Measurements from ENCODE around the gene NPPC.

Gene NPPC

DNA sequence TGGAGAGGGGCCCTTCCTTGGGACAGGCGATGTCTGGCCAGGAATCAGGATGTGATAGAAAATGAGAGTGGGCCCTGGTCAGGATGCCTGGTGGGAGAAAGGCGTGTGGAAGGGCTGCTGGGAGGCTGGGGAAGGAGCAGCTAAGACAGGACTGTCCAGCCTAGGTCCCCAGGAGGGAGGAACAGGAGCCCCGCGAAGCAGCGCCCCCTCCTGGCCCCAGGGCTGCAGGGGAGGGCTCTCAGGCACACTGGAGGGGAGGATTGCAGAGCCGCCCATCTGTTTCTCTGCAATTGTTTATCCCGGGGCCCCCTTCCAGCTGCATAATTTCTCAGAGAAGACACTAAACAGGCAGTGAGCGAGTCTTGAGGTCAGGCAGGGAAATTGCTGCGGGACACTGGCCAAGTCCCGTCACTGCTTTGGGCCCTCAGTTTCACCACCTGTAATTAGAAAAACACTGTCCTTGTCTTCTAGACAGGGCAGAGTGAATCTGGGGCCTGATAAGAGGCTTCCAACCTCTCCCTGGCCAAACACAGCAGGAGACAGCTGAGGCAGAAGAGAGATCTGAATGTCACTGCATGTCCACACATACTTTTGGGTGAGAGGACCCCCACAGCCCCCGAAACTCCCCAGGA lies 3.9 kb upstream of the NPPC start:
- H3K9me3 ChIP-seq (ENCODE audit: insufficient read depth, low read length), result peaks cover 12% of the 10 kb centered on the region; the same call in 1 of the 2 replicates
- H3K36me3 ChIP-seq (ENCODE audit: insufficient read depth, insufficient read length, low read length), result no peaks in the 10 kb centered on the region
- DNase-seq (ENCODE audit: low read depth, low spot score), result no peak
- H3K4me1 ChIP-seq (ENCODE audit: insufficient read depth, insufficient read length), result peaks cover 8% of the 10 kb centered on the region
- H3K27me3 ChIP-seq (ENCODE audit: insufficient read depth, insufficient read length), result peaks cover 32% of the 10 kb centered on the region
- no peak overlapping the region for H3K9ac ChIP-seq (ENCODE audit: insufficient read length, low read depth)
- no peak overlapping the region for H3K4me3 ChIP-seq (ENCODE audit: insufficient read length, low read depth)
- TF ChIP-seq YY1 (IDR thresholded peaks at IDR 0.05; ENCODE audit: insufficient read depth, insufficient read length) (no peak), ZNF274 (IDR thresholded peaks at IDR 0.05; ENCODE audit: low read depth, low read length) (no peak), SUZ12 (IDR thresholded peaks at IDR 0.05; ENCODE audit: extremely low read depth, insufficient read depth, insufficient read length) (no peak)

DNA sequence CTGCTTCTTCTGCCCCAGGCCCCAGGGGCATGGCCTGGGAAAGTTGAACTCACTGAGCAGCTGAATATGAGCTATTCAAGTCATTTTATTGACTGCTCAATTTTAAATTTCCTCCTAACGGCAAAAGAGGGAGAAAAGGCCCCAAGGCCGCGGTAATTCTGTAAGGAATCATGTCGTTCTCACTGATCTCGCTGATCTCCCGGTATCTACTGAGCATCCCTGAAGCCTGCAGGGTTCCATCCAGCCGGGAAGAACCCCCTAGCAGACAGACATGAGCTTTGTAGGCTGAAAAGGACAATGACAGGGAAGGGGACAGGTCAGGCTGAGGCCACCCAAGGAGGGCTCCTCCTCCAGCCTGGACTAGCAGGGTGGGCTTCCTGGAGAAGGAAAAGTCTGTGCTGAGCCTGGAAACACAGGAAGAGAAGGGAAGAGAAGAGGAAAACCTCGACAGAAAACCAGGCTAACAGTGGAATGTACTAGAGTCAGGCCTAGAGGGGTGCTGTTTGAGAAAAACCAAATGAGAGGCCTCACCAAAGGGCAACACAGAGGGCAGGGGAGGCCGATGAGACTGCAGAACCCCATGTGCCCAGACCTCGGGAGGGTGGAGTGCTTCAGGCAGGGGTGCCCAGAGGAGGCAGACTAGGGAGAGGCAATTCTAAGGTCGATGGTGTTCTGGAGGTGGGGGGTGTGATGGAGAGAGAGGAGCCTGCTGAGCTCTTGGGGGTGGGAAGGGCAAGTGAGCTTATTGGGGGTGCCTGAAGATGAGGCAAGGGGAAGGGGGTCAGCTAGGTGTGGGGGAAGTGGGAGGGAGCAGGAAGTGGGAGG lies 2.9 kb upstream of the NPPC start:
- peaks cover 10% of the 10 kb centered on the region for H3K4me1 ChIP-seq (ENCODE audit: insufficient read depth, insufficient read length)
- TF ChIP-seq YY1 (IDR thresholded peaks at IDR 0.05; ENCODE audit: insufficient read depth, insufficient read length), result no peak
- TF ChIP-seq SUZ12 (IDR thresholded peaks at IDR 0.05; ENCODE audit: extremely low read depth, insufficient read depth, insufficient read length), result no peak
- TF ChIP-seq ZNF274 (IDR thresholded peaks at IDR 0.05; ENCODE audit: low read depth, low read length), result no peak
- H3K36me3 ChIP-seq (ENCODE audit: insufficient read depth, insufficient read length, low read length), result peaks cover 4% of the 10 kb centered on the region
- H3K27me3 ChIP-seq (ENCODE audit: insufficient read depth, insufficient read length), result peaks cover 38% of the 10 kb centered on the region
- DNase-seq (ENCODE audit: low read depth, low spot score), result no peak
- no peak overlapping the region for H3K4me3 ChIP-seq (ENCODE audit: insufficient read length, low read depth)
- H3K9ac ChIP-seq (ENCODE audit: insufficient read length, low read depth), result peak overlapping the region; percentile 27
- peaks cover 16% of the 10 kb centered on the region; the same call in 1 of the 2 replicates for H3K9me3 ChIP-seq (ENCODE audit: insufficient read depth, low read length)

DNA sequence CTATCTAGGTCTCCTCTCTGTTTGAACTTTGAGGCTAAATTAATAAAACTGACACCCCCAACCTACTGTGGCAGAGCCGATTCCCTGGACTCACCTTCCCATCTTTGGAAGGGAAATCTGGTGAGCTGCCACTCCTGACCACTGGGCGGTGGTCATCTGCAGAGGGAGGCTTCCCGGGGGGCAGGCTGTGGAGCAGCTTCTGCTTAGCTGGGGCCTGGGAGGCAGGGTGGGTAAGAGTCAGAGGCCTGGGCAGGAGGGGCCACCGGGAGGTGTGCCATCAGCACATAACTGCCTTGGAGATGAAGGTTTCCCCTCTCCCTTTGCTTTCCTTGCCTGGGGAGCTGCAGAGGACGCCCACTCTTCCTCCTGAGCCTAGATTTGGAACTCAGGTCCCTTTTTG lies 2.3 kb upstream of the NPPC start:
- Histone ChIP-seq H3K4me3 (ENCODE audit: insufficient read length, low read depth) (no peak overlapping the region), H3K9me3 (ENCODE audit: insufficient read depth, low read length) (peaks cover 16% of the 10 kb centered on the region; the same call in 1 of the 2 replicates), H3K36me3 (ENCODE audit: insufficient read depth, insufficient read length, low read length) (peaks cover 4% of the 10 kb centered on the region), H3K27me3 (ENCODE audit: insufficient read depth, insufficient read length) (peaks cover 38% of the 10 kb centered on the region), H3K9ac (ENCODE audit: insufficient read length, low read depth) (no peak overlapping the region), H3K4me1 (ENCODE audit: insufficient read depth, insufficient read length) (peaks cover 11% of the 10 kb centered on the region)
- TF ChIP-seq ZNF274 (IDR thresholded peaks at IDR 0.05; ENCODE audit: low read depth, low read length) (no peak), SUZ12 (IDR thresholded peaks at IDR 0.05; ENCODE audit: extremely low read depth, insufficient read depth, insufficient read length) (no peak), YY1 (IDR thresholded peaks at IDR 0.05; ENCODE audit: insufficient read depth, insufficient read length) (no peak)
- no peak for DNase-seq (ENCODE audit: low read depth, low spot score)

DNA sequence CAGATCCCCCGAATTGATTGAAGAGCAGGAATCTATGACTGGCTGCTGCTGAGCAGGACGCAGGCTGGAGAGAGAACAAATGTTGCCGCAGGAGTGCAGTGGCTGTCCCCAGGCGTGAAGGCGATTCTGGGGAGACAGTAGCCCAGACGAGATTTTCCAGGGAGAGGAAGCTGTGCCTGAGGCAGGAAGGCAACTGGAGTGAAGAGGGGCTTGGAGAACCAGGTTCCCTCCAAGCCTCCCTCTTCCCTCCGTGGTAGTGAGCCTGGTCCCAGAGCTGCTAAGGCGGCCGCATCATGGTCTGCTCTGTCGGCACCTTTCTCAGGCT lies 1.3 kb upstream of the NPPC start:
- no peak overlapping the region for H3K4me3 ChIP-seq (ENCODE audit: insufficient read length, low read depth)
- DNase-seq (ENCODE audit: low read depth, low spot score), result no peak
- H3K9me3 ChIP-seq (ENCODE audit: insufficient read depth, low read length), result peaks cover 16% of the 10 kb centered on the region; the same call in 1 of the 2 replicates
- peaks cover 11% of the 10 kb centered on the region for H3K4me1 ChIP-seq (ENCODE audit: insufficient read depth, insufficient read length)
- peaks cover 4% of the 10 kb centered on the region for H3K36me3 ChIP-seq (ENCODE audit: insufficient read depth, insufficient read length, low read length)
- no peak for TF ChIP-seq SUZ12 (IDR thresholded peaks at IDR 0.05; ENCODE audit: extremely low read depth, insufficient read depth, insufficient read length)
- TF ChIP-seq ZNF274 (IDR thresholded peaks at IDR 0.05; ENCODE audit: low read depth, low read length), result no peak
- TF ChIP-seq YY1 (IDR thresholded peaks at IDR 0.05; ENCODE audit: insufficient read depth, insufficient read length), result no peak
- H3K27me3 ChIP-seq (ENCODE audit: insufficient read depth, insufficient read length), result peaks cover 38% of the 10 kb centered on the region
- no peak overlapping the region for H3K9ac ChIP-seq (ENCODE audit: insufficient read length, low read depth)

- no peak overlapping the region for H3K9ac ChIP-seq (ENCODE audit: insufficient read length, low read depth)
- no peak for DNase-seq (ENCODE audit: low read depth, low spot score)
- H3K4me1 ChIP-seq (ENCODE audit: insufficient read depth, insufficient read length), result peaks cover 16% of the 10 kb centered on the region
- peaks cover 38% of the 10 kb centered on the region for H3K27me3 ChIP-seq (ENCODE audit: insufficient read depth, insufficient read length)
- H3K4me3 ChIP-seq (ENCODE audit: insufficient read length, low read depth), result peak overlapping the region; percentile 73
- peaks cover 4% of the 10 kb centered on the region for H3K36me3 ChIP-seq (ENCODE audit: insufficient read depth, insufficient read length, low read length)
- TF ChIP-seq ZNF274 (IDR thresholded peaks at IDR 0.05; ENCODE audit: low read depth, low read length) (no peak), SUZ12 (IDR thresholded peaks at IDR 0.05; ENCODE audit: extremely low read depth, insufficient read depth, insufficient read length) (no peak), YY1 (IDR thresholded peaks at IDR 0.05; ENCODE audit: insufficient read depth, insufficient read length) (no peak)
- peaks cover 16% of the 10 kb centered on the region; the same call in 1 of the 2 replicates for H3K9me3 ChIP-seq (ENCODE audit: insufficient read depth, low read length)
Observed at GRCh38 chr2:231926761-231927565, 767 bp upstream of the NPPC start.

DNA sequence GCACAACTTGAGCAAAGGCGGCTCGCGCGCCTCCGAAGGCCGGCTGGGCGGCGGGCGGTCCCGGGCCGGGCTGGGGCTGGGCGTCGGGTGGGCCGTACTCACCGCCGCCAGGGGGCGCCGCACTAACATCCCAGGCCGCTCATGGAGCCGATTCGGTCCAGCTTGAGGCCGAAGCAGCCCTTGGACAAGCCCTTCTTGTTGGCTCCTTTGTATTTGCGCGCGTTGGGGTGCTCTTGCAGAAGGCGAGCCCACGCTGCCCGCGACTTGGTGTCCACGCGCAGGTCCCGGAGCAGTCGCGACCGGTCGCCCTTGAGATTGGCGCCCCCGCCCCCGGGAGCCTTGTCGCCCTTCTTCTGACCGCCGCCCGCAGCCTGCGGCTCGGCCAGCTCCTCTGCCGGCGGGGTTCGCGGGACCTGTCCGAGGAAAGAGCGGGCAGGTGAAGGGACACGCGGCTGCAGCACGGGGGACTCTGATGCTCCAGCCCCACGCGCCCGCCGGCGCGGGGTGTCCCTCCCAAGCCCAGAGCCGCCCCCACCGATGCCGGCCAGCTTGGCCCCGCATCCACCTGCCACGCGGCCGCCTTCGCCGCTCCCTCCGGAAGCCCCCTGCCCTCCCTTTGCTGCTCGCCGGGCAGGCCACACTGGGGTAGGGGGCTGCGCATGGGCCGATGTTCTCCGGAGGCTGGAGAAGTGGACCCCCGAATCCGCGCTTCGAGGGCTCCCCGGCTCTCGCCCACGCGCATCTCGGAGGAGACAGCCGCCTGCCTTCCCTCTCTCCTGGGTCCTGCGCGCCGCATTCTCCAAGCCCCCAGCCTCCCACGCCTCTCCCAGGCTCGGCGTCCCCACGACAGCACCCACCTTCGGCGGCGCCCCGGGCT lies 655 bp downstream of the NPPC start:
- Histone ChIP-seq H3K27me3 (ENCODE audit: insufficient read depth, insufficient read length) (peaks cover 38% of the 10 kb centered on the region), H3K9ac (ENCODE audit: insufficient read length, low read depth) (peak overlapping the region; percentile 89), H3K4me3 (ENCODE audit: insufficient read length, low read depth) (peak overlapping the region; percentile 73), H3K4me1 (ENCODE audit: insufficient read depth, insufficient read length) (peaks cover 16% of the 10 kb centered on the region), H3K9me3 (ENCODE audit: insufficient read depth, low read length) (peaks cover 16% of the 10 kb centered on the region; the same call in 1 of the 2 replicates), H3K36me3 (ENCODE audit: insufficient read depth, insufficient read length, low read length) (peaks cover 4% of the 10 kb centered on the region)
- TF ChIP-seq YY1 (IDR thresholded peaks at IDR 0.05; ENCODE audit: insufficient read depth, insufficient read length), result no peak
- no peak for TF ChIP-seq SUZ12 (IDR thresholded peaks at IDR 0.05; ENCODE audit: extremely low read depth, insufficient read depth, insufficient read length)
- no peak for TF ChIP-seq ZNF274 (IDR thresholded peaks at IDR 0.05; ENCODE audit: low read depth, low read length)
- DNase-seq (ENCODE audit: low read depth, low spot score), result peak; percentile 77
